ENCODE measurements around the gene FGGY.
"Not testable (repeated sequence)": the region's sequence is repeated elsewhere in the genome, so short reads cannot be mapped to it uniquely, and the experiment has no call there.

The FGGY gene

DNA sequence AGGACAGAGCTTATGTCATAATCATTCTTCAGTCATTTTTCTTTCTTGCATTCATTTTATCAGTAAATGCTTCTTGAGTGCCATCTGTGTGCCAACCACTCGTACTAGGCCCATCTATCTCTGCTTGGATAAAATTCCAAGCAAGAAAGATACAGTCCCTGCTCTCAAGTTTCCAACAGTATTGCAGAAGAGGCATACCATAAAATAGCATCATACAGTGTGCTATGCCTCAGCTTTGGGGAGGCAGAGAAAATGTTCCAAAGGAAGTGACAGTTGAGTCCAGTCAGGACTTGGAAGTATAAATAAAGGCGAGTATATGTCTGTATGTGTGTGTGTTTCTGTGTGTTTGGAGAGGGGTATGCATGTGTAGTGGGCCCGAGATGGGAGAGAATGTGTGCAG lies 404.5 kb downstream of the FGGY start:
- no peak for DNase-seq (ENCODE audit: low read depth in 3 of 3)

DNA sequence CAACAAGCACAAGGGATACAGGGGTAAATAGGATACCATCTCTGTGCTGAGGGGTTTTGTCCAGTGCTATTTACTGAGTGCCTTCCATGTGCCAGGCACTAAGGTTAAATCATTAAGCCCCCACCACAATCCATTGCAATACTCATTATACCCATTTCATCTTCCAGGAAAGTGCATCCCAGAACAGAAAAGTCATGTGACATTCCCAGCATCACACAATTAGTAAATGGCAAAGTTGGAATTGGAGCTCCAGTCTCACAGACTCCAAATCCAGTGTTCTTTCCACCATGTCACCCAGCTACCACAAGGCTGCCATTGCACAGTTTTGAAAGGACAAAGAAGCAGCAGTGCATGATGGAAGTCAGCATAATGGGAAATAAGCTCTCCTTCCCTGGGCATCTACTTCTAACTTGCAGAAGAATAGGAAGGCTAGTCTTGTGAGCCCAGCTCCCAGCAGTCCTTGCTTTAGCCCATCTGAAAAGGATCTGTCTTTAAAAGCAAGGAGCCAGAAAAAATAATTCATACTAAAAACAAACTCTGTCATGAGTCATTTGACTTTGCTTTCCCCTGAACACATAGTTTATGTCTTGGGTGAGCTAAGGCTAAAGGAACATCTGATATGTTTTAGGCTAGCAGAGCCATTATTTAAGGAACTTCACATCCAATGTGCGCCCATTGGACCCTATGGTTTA lies 406.5 kb downstream of the FGGY start:
- DNase-seq (ENCODE audit: low read depth in 3 of 3): no peak

DNA sequence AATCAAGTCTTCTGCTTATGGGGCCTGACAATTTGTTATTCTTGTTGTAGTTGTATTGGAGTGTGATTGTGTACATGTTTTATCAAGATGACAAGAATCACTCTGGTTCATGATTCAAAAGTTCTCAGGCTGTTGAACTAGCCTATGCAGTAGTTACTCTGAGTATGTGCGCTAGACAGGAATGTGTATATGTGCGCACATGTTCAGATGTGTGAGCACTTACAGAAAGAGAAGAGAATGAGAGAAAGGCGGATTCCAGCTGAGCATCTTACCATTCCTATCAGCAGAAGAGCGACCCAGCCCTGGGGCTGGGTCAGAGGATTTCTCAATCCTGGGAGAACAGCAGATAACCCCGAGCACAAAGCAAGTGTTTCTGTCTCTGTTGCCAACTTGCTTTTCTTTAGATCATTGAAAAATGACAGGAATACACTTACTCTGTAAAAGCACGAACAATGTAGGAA lies 407.1 kb downstream of the FGGY start:
- DNase-seq (ENCODE audit: low read depth in 3 of 3): no peak

DNA sequence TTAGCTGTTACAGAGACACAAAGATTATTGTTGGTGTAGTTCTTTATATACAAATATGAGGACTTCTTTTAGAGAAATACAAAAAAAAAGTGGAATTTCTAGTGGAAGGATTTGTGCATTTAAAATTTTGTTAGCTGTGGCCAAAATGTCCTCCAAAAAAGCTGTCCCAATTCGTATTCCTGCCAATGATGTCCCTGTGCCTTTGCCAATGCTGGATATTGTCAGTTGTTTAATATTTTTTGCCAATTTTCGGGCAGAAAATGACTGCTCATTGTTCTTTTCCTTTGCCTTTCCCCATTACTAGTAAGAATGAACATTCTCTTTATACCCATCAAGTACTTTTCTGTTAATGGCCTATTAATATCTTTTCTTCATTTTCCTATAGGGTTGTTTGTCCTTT lies 407.8 kb downstream of the FGGY start:
- no peak for DNase-seq (ENCODE audit: low read depth in 3 of 3)

DNA sequence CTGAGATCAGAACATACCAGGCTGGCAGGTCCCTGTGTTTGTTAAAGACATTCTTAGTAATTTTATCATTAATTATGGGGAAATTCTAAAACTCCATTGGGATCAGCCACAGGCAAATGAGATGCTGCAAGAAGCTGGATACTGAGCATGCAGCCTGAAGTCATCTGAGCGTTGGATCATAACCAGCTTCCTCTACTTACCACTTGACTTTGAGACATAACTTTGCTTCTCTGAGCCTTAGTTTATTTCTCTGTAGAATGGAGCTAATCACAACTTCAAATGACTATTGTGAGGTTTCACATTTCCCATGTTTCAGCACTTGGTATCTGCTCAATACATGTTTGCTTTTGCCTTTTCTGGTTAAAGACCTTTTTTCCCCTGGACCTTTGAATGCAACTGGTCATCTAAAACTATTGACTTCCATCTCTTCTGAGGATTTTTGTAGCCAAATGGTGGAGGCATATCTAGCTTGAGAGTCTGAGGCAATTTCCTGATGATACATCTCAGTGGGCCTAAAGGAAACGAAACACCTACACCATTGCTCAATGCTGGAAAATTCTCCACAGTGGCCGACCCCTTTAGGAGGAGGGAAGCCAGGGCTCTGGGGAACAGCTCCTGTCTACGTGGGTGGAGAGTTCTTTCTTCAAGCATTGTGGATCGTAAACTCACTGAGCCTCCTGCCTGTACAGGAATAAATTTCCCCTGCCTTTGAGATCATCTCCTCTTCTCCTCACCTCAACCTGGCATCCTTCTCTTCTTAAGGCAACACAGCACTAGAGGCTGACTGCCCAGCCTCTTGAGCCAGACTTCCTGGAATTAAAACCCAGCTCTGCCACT lies 408.8 kb downstream of the FGGY start:
- no peak for DNase-seq (ENCODE audit: low read depth in 3 of 3)

DNA sequence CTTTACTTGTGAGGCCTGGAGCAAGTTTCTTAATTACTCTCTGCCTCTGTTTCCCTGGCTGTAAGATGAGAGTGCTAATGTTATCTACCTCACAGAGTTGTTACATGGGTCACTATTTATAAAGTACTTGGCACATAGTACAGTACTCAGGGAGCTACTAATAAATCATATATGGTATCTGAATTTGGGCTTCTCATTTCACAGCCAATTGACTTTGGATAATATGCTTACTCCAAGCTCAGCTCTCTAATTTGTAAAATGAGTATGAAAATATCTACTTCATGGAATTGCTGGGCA lies 409.4 kb downstream of the FGGY start:
- no peak for DNase-seq (ENCODE audit: low read depth in 3 of 3)

DNA sequence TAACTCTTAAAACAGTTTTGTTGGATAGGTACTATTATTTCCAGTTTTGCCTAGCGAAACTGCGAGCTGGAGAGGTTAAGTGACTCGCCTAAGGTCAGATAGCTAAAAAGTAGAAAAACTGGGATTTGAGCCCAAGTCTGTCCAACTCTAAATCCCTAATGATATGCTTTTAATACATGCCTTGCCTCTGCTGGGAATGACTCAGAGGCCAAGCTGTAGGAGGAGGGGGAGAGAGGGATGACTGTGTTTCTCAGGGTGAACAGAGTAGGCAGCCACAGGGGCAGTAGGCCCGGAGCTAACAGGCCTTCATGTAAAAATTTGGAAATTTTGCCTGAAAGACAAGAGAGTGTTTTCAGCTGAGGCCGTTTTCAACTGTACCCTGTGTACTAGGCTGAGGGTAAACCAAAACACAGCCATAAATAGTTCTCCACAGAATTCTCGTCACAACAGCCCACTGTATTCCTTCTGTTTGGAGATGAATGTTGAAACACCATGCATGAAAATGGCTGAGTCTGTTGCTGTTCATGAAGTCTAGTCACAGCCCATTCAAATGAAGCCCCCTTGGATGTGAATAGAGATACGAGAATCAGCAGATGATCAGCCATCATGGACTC lies 410.4 kb downstream of the FGGY start:
- DNase-seq (ENCODE audit: low read depth in 3 of 3): no peak

DNA sequence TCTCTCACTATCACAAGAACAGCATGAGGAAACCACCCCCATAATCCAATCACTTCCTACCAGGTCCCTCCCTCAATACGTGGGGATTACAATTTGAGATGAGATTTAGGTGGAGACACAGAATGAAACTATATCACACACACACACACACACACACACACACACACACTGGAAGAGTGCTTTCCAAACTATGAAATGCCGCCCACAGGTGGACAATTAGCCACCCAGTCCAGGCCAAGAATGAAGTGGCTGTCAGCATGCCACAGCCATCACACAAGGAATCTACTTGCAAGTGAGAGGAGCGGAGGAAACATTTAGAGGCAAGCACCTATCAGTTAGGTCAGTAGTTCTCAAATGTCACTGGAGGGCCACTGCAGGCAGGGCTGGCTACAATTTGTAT lies 412.4 kb downstream of the FGGY start:
- DNase-seq (ENCODE audit: low read depth in 3 of 3): no peak

DNA sequence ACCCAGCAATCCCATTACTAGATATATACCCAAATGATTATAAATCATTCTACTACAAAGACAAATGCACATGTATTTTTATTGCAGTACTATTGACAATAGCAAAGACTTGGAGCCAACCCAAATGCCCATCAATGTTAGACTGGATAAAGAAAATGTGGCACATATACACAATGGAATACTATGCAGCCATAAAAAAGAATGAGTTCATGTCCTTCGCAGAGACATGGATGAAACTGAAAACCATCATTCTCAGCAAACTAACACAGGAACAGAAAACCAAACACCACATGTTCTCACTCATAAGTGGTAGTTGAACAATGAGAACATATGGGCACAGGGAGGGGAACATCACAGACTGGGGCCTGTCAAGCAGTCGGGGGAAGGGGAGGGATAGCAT lies 414.0 kb downstream of the FGGY start:
- not testable (repeated sequence) for DNase-seq (ENCODE audit: low read depth in 3 of 3)

- no peak for DNase-seq (ENCODE audit: low read depth in 3 of 3)
Observed at GRCh38 chr1:59714219-59714618, 417.3 kb downstream of the FGGY start.

GRCh38 chr1:59714966-59715365 lies 418.1 kb downstream of the FGGY start:
- no peak for DNase-seq (ENCODE audit: low read depth in 3 of 3)

DNA sequence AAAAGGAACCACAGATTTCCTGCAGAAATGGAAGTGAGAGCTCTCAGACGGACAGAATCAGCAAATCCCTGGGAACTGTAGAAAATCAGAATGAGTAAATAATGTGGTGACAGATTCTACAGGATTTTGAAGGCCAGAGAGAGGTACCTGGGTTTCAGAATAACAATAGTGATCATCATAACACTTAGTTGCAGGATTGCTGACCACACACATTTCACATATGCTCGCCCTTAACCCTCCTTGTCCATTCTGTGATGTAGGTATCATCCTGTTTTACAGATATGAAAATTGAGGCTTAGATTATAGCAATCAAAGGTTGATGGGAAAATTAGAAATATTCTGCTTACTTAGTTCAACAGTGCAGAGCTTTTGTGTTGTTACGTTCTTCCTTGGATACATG lies 419.9 kb downstream of the FGGY start:
- DNase-seq (ENCODE audit: low read depth in 3 of 3): no peak

GRCh38 chr1:59718064-59718988 lies 421.4 kb downstream of the FGGY start:
- DNase-seq (ENCODE audit: low read depth in 3 of 3): no peak

- DNase-seq (ENCODE audit: low read depth in 3 of 3): no peak
Observed at GRCh38 chr1:59718989-59719360, 422.1 kb downstream of the FGGY start.

GRCh38 chr1:59720326-59721115 lies 423.6 kb downstream of the FGGY start:
- DNase-seq (ENCODE audit: low read depth in 3 of 3): no peak

GRCh38 chr1:59730302-59730701 lies 433.4 kb downstream of the FGGY start:
- DNase-seq (ENCODE audit: low read depth in 3 of 3): no peak

- DNase-seq (ENCODE audit: low read depth in 3 of 3): no peak
Observed at GRCh38 chr1:59730759-59731478, 434.0 kb downstream of the FGGY start.

GRCh38 chr1:59731591-59731990 lies 434.7 kb downstream of the FGGY start:
- no peak for DNase-seq (ENCODE audit: low read depth in 3 of 3)

DNA sequence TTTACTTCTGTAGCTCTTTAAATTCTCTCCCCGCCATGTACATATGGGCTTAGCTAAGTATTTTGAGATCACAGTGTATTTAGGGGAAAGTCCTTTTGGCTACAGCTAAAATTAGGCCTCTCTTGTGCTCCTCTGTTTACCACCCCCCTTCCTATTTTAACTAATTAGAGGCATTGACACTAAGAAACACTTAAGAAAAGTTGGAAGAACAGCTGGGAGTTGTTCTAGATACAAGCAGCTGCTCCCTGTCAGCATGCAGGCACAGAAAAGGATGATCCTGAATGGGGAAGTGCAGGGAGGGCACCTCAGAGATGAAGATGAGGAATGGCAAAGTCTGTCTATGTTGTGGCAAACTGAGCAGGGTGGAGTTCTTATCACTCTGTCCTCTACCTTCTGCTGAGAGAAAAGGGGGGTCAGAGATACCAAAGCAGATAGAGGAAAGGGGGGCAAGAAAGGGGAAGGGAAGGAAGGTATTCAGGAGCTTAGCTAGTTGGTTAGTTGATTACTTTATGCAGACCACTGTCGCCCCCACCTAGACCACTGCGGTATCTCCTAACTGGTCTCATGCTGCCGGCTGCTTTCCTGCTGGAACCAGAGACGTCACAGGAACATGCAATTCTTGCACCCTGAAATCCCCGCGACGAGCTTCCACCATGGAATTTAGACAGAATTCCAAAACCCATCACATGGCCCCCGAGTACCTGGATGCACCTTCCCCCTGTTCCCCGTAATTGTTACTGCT lies 435.5 kb downstream of the FGGY start:
- DNase-seq (ENCODE audit: low read depth in 3 of 3): no peak
